H1 (cell line): ENCODE results near the gene PROK2. TPM values are rescaled to one million over a fixed set of nuclear protein-coding genes. Genes with fewer than 3 reads are reported as not detected.

Source experiments
- CTCF ChIA-PET: fragments of 300-600 bp; sonication (Branson Sonifier 250); formaldehyde crosslinking; loops from one replicate; lab custom pipeline; 2021; ENCODE audit not compliant: partially characterized antibody; lab: Charles Lee
- POLR2A ChIA-PET: fragments of 300-600 bp; sonication (Branson Sonifier 250); formaldehyde crosslinking; loops from one replicate; lab custom pipeline; 2021; ENCODE audit warnings: inconsistent platforms; ENCODE audit not compliant: partially characterized antibody; lab: Charles Lee
- DNase-seq, 2 experiments: peaks; one replicate each; pipeline versions ENCODE4 v3.0.0 to v3.0.0-alpha.2; 2010 to 2022; ENCODE audit warnings: low spot score in 2 of 2, low read depth in 1 of 2, mixed read lengths in 1 of 2
- FAIRE-seq: peaks from 2 replicates; lab custom pipeline; 2011; peaks lifted over from hg19 to GRCh38; lab: Jason Lieb, UNC
- H2AFZ ChIP-seq: 2 replicates; pipeline ENCODE4 v1.8.1; 2012; ENCODE audit warnings: low read length, inconsistent platforms
- H2AK5ac ChIP-seq: 2 replicates; pipeline ENCODE4 v1.6.1; 2013; ENCODE audit warnings: low read depth, low read length
- H2BK120ac ChIP-seq: replicated peaks from 2 replicates; pipeline ENCODE3; 2013; ENCODE audit warnings: low read depth, low read length, inconsistent platforms
- H2BK12ac ChIP-seq: 2 replicates; pipeline ENCODE4 v1.6.1; 2013; ENCODE audit warnings: low read depth, low read length
- H2BK15ac ChIP-seq: 2 replicates; pipeline ENCODE4 v1.6.1; 2013; ENCODE audit warnings: low read length
- H2BK20ac ChIP-seq: 2 replicates; pipeline ENCODE4 v1.6.1; 2013; ENCODE audit warnings: low read length
- H2BK5ac ChIP-seq: 2 replicates; pipeline ENCODE4 v1.6.1; 2013; ENCODE audit warnings: low read depth, low read length
- H3K14ac ChIP-seq: 2 replicates; pipeline ENCODE4 v1.6.1; 2013; ENCODE audit warnings: inconsistent platforms; ENCODE audit not compliant: insufficient read length
- H3K18ac ChIP-seq: 2 replicates; pipeline ENCODE4 v1.6.1; 2013; ENCODE audit warnings: low read length; ENCODE audit errors: extremely low read depth
- H3K23ac ChIP-seq: 2 replicates; pipeline ENCODE4 v1.6.1; 2013; ENCODE audit warnings: inconsistent platforms; ENCODE audit not compliant: insufficient read length
- H3K23me2 ChIP-seq: 2 replicates; pipeline ENCODE4 v1.6.1; 2013; ENCODE audit warnings: low read depth, low read length
- H3K27ac ChIP-seq: 2 replicates; pipeline ENCODE4 v1.6.1; 2011; ENCODE audit warnings: low read depth, low read length, inconsistent platforms
- H3K27me3 ChIP-seq, 4 experiments: replicated peaks in 1 of 4; 1 replicate in 1 of 4; 2 replicates in 3 of 4; pipeline versions ENCODE4 v1.6.1 to v1.8.1; 2011 to 2013; ENCODE audit warnings: low read length in 3 of 4, mild to moderate bottlenecking in 3 of 4, inconsistent platforms in 2 of 4, mixed read lengths in 2 of 4, moderate library complexity in 1 of 4; ENCODE audit not compliant: control insufficient read depth in 3 of 4, insufficient read depth in 3 of 4; ENCODE audit errors: extremely low read depth in 1 of 4
- H3K36me3 ChIP-seq, 4 experiments: 2 replicates each; pipeline versions ENCODE4 v1.6.1 to v1.8.1; 2011 to 2013; ENCODE audit warnings: mild to moderate bottlenecking in 4 of 4, low read length in 3 of 4, moderate library complexity in 2 of 4, control low read depth in 1 of 4, inconsistent platforms in 1 of 4; ENCODE audit not compliant: insufficient read depth in 4 of 4, control insufficient read depth in 2 of 4
- H3K4ac ChIP-seq: replicated peaks from 2 replicates; pipeline ENCODE3; 2013; ENCODE audit warnings: low read length, low read depth, mixed read lengths, inconsistent platforms; ENCODE audit not compliant: insufficient read length
- H3K4me1 ChIP-seq, 4 experiments: replicated peaks in 1 of 4; 1 replicate in 1 of 4; 2 replicates in 3 of 4; pipeline versions ENCODE4 v1.6.1 to v1.8.1; 2011 to 2013; ENCODE audit warnings: low read length in 3 of 4, inconsistent platforms in 2 of 4, mixed read lengths in 1 of 4; ENCODE audit not compliant: insufficient read depth in 4 of 4, control insufficient read depth in 3 of 4
- H3K4me2 ChIP-seq, 2 experiments: 2 replicates each; pipeline versions ENCODE4 v1.6.1 to v1.8.1; 2011 to 2013; ENCODE audit warnings: low read depth in 2 of 2, low read length in 2 of 2, control low read depth in 1 of 2, inconsistent platforms in 1 of 2, mild to moderate bottlenecking in 1 of 2; ENCODE audit not compliant: insufficient read depth in 1 of 2
- H3K4me3 ChIP-seq, 4 experiments: fragments of 200-600, 300-600 bp in 1 of 4; sonication (generic), shearing (Covaris generic), sonication (Bioruptor Twin) in 1 of 4; 2 replicates each; pipeline versions ENCODE4 v1.5.1 to v1.8.1; 2011 to 2016; ENCODE audit warnings: low read length in 4 of 4, low read depth in 3 of 4, control low read depth in 2 of 4, inconsistent platforms in 2 of 4, mild to moderate bottlenecking in 2 of 4, mixed read lengths in 1 of 4, moderate library complexity in 1 of 4; ENCODE audit not compliant: insufficient read depth in 2 of 4; ENCODE audit errors: extremely low read depth in 1 of 4
- H3K56ac ChIP-seq: replicated peaks from 2 replicates; pipeline ENCODE3; 2013; ENCODE audit warnings: low read depth, mild to moderate bottlenecking, mixed read lengths, low read length, inconsistent platforms; ENCODE audit not compliant: insufficient read length
- H3K79me1 ChIP-seq: 2 replicates; pipeline ENCODE4 v1.6.1; 2013; ENCODE audit warnings: low read depth, low read length, control low read depth
- H3K79me2 ChIP-seq, 2 experiments: 2 replicates each; pipeline versions ENCODE4 v1.6.1 to v1.8.1; 2012 to 2013; ENCODE audit warnings: low read length in 2 of 2, mild to moderate bottlenecking in 2 of 2, inconsistent platforms in 1 of 2; ENCODE audit not compliant: insufficient read depth in 2 of 2, control insufficient read depth in 1 of 2
- H3K9ac ChIP-seq, 4 experiments: replicated peaks in 1 of 4; 1 replicate in 1 of 4; 2 replicates in 3 of 4; pipeline versions ENCODE4 v1.6.1 to v1.8.1; 2011 to 2013; ENCODE audit warnings: low read depth in 3 of 4, low read length in 3 of 4, control low read depth in 2 of 4, mild to moderate bottlenecking in 2 of 4, moderate library complexity in 2 of 4, inconsistent platforms in 1 of 4; ENCODE audit errors: extremely low read depth in 1 of 4
- H3K9me3 ChIP-seq, 2 experiments: 2 replicates each; pipeline versions ENCODE4 v1.6.1 to v1.8.1; 2012 to 2013; ENCODE audit warnings: mild to moderate bottlenecking in 2 of 2, moderate library complexity in 2 of 2, control low read depth in 1 of 2, inconsistent platforms in 1 of 2, low read depth in 1 of 2, low read length in 1 of 2, mixed read lengths in 1 of 2; ENCODE audit not compliant: insufficient read depth in 2 of 2
- H4K20me1 ChIP-seq, 2 experiments: replicated peaks in 1 of 2; 2 replicates each; pipeline versions ENCODE3 to v1.8.1; 2011 to 2013; ENCODE audit warnings: inconsistent platforms in 2 of 2, low read length in 2 of 2, mild to moderate bottlenecking in 1 of 2; ENCODE audit not compliant: insufficient read depth in 2 of 2, control insufficient read depth in 1 of 2
- H4K5ac ChIP-seq: 2 replicates; pipeline ENCODE4 v1.6.1; 2013; ENCODE audit warnings: low read length, low read depth, mixed read lengths, inconsistent platforms; ENCODE audit not compliant: insufficient read length
- H4K8ac ChIP-seq: 2 replicates; pipeline ENCODE4 v1.8.0; 2013; ENCODE audit warnings: mild to moderate bottlenecking, moderate library complexity, low read length, inconsistent platforms; ENCODE audit not compliant: insufficient read depth; ENCODE audit errors: extremely low read depth
- H4K91ac ChIP-seq: replicated peaks from 2 replicates; pipeline ENCODE3; 2013; ENCODE audit warnings: low read length, mixed read lengths, inconsistent platforms; ENCODE audit not compliant: insufficient read length
- BACH1 ChIP-seq: IDR thresholded peaks from 2 replicates; pipeline ENCODE4 v1.6.1; 2012; ENCODE audit warnings: low read length, improper control_type of control experiment
- WGBS, 2 experiments: shearing (Covaris generic) in 1 of 2; methylation state at CpG; one replicate each; pipeline versions ENCODE4 v1.1.6 to v1.1.7; 2013 to 2015; ENCODE audit warnings: low lambda C conversion rate in 2 of 2, mixed read lengths in 2 of 2, inconsistent platforms in 1 of 2, low coverage in 1 of 2, missing lambda C conversion rate in 1 of 2; ENCODE audit not compliant: insufficient replicate concordance in 2 of 2, insufficient coverage in 1 of 2, insufficient read length in 1 of 2; ENCODE audit errors: extremely low coverage in 1 of 2, missing lambda C conversion rate in 1 of 2; 5-methylcytosine and 5-hydroxymethylcytosine counted together
- polyA plus RNA-seq, 7 experiments: library from polyadenylated mRNA; depleted of rRNA in 3 of 7; stranded (reverse) in 5 of 7; unstranded in 2 of 7; fragments of >200 nt in 5 of 7; fragments of 200-250 nt in 2 of 7; gene quantifications; 1 replicate in 5 of 7; 2 replicates in 1 of 7; 4 replicates in 1 of 7; pipeline versions ENCODE4 v1.2.1 to v1.2.3, GENCODE V29; 2011 to 2013; ENCODE audit warnings: missing spikeins in 2 of 7, mixed read lengths in 2 of 7
- total RNA-seq: library from RNA; stranded (reverse); fragmentation: NEBNext Ultra II Directional; extraction: Animal tissue kit (Norgen Biotek cat#: 25700); gene quantifications from 2 replicates; pipeline ENCODE4 v1.2.1, GENCODE V29; 2021

PROK2 gene
- total and polyA plus RNA-seq, 2 of the 8 experiments (the other 6 are each of a cell fraction or from before 2014, with no cell fraction given), result 0.50 to 1.8 TPM

- Histone ChIP-seq H4K8ac (no peak overlapping the region), H2BK15ac (no peak overlapping the region), H3K36me3 (no peaks in the 10 kb centered on the region), H3K79me1 (no peaks in the 10 kb centered on the region), H3K4ac (no peak overlapping the region), H2BK12ac (no peak overlapping the region), H3K4me1 (peaks cover 0 to 16% (median 6%) of the 10 kb centered on the region in 4 experiments; a peak in 4 of 7 replicates), H2BK120ac (no peak overlapping the region), H4K91ac (no peak overlapping the region), H2AK5ac (no peak overlapping the region), H2BK20ac (0 out of 2 replicates have a peak overlapping the region, but pooled peaks have one; percentile 15), H3K56ac (no peak overlapping the region), H4K5ac (no peak overlapping the region), H3K4me3 (no peak overlapping the region), H3K23ac (no peak overlapping the region), H3K27me3 (no peaks in the 10 kb centered on the region), H3K27ac (no peak overlapping the region), H3K18ac (no peak overlapping the region; the same call in 1 of the 2 replicates), H2BK5ac (no peak overlapping the region), H3K79me2 (no peaks in the 10 kb centered on the region), H3K9me3 (no peaks in the 10 kb centered on the region), H2AFZ (no peak overlapping the region), H4K20me1 (no peaks in the 10 kb centered on the region), H3K9ac (no peak overlapping the region), H3K4me2 (no peak overlapping the region), H3K23me2 (no peaks in the 10 kb centered on the region), H3K14ac (no peak overlapping the region)
- DNase-seq (peak in 1 of 2 experiments; percentile 36), FAIRE-seq (no peak)
- CTCF ChIA-PET, result interaction anchor here (0.9 to 2.1 kb wide), 6 partner anchors 15 to 61 kb away, joined by 3 to 5 read pairs (median 3); no protein-coding TSS in a partner anchor
- POLR2A ChIA-PET, result interaction anchor here (0.6 to 1.1 kb wide), 5 partner anchors 10 to 1057 kb away, joined by 3 to 5 read pairs (median 3); no protein-coding TSS in a partner anchor
- WGBS, 2 experiments, result 93% methylated on average over 7 of the region's 7 CpGs; no CpG with 5 or more reads in 1 of the 2 experiments
- no peak for TF ChIP-seq BACH1
Measured at GRCh38 chr3:71815340-71816067, 30.6 kb upstream of the PROK2 start.
